ENCODE data around the gene BAIAP2L2.

The BAIAP2L2 gene

GRCh38 chr22:38097557-38098409 is 12.7 kb downstream of the BAIAP2L2 start:
- TF ChIP-seq SIN3A (IDR thresholded peaks at IDR 0.05; ENCODE audit: borderline replicate concordance, insufficient read depth, low read length) = no peak
- no peak for TF ChIP-seq TAF1 (IDR thresholded peaks at IDR 0.05; ENCODE audit: borderline replicate concordance, insufficient read depth, low read length)
- TF ChIP-seq REST (IDR thresholded peaks at IDR 0.05; ENCODE audit: insufficient read depth in 1 of 2, low read depth in 2 of 2, low read length in 2 of 2) = no peak
- TF ChIP-seq POLR2AphosphoS5 (IDR thresholded peaks at IDR 0.05; ENCODE audit: low read depth, low read length) = no peak
- TF ChIP-seq FOXP2 (optimal IDR thresholded peaks at IDR 0.05; ENCODE audit: borderline replicate concordance, extremely low read depth, extremely low read length, insufficient read depth) = no peak

GRCh38 chr22:38097058-38097457 is 13.4 kb downstream of the BAIAP2L2 start:
- TF ChIP-seq REST (IDR thresholded peaks at IDR 0.05; ENCODE audit: insufficient read depth in 1 of 2, low read depth in 2 of 2, low read length in 2 of 2) = no peak
- no peak for TF ChIP-seq SIN3A (IDR thresholded peaks at IDR 0.05; ENCODE audit: borderline replicate concordance, insufficient read depth, low read length)
- no peak for TF ChIP-seq TAF1 (IDR thresholded peaks at IDR 0.05; ENCODE audit: borderline replicate concordance, insufficient read depth, low read length)
- TF ChIP-seq POLR2AphosphoS5 (IDR thresholded peaks at IDR 0.05; ENCODE audit: low read depth, low read length) = no peak
- no peak for TF ChIP-seq FOXP2 (optimal IDR thresholded peaks at IDR 0.05; ENCODE audit: borderline replicate concordance, extremely low read depth, extremely low read length, insufficient read depth)

- no peak for TF ChIP-seq FOXP2 (optimal IDR thresholded peaks at IDR 0.05; ENCODE audit: borderline replicate concordance, extremely low read depth, extremely low read length, insufficient read depth)
Observed at GRCh38 chr22:38089474-38089851, 21.0 kb downstream of the BAIAP2L2 start.

- TF ChIP-seq POLR2AphosphoS5 (IDR thresholded peaks at IDR 0.05; ENCODE audit: low read depth, low read length) = no peak
- no peak for TF ChIP-seq SIN3A (IDR thresholded peaks at IDR 0.05; ENCODE audit: borderline replicate concordance, insufficient read depth, low read length)
- peak; percentile 69 for TF ChIP-seq FOXP2 (optimal IDR thresholded peaks at IDR 0.05; ENCODE audit: borderline replicate concordance, extremely low read depth, extremely low read length, insufficient read depth)
- no peak for TF ChIP-seq TAF1 (IDR thresholded peaks at IDR 0.05; ENCODE audit: borderline replicate concordance, insufficient read depth, low read length)
- TF ChIP-seq REST (IDR thresholded peaks at IDR 0.05; ENCODE audit: insufficient read depth in 1 of 2, low read depth in 2 of 2, low read length in 2 of 2) = no peak
Observed at GRCh38 chr22:38088629-38089473, 21.6 kb downstream of the BAIAP2L2 start.

- no peak for TF ChIP-seq SIN3A (IDR thresholded peaks at IDR 0.05; ENCODE audit: borderline replicate concordance, insufficient read depth, low read length)
- no peak for TF ChIP-seq TAF1 (IDR thresholded peaks at IDR 0.05; ENCODE audit: borderline replicate concordance, insufficient read depth, low read length)
- TF ChIP-seq POLR2AphosphoS5 (IDR thresholded peaks at IDR 0.05; ENCODE audit: low read depth, low read length) = no peak
- TF ChIP-seq REST (IDR thresholded peaks at IDR 0.05; ENCODE audit: insufficient read depth in 1 of 2, low read depth in 2 of 2, low read length in 2 of 2) = no peak
- no peak for TF ChIP-seq FOXP2 (optimal IDR thresholded peaks at IDR 0.05; ENCODE audit: borderline replicate concordance, extremely low read depth, extremely low read length, insufficient read depth)
Observed at GRCh38 chr22:38087855-38088254, 22.6 kb downstream of the BAIAP2L2 start.

Measured in PFSK-1 (cell line).